H9 (cell line): ENCODE measurements around the gene VAV2. TPM values are rescaled to one million over a fixed set of nuclear protein-coding genes. Genes with fewer than 3 reads are reported as not detected.

Source experiments
- DNase-seq: peaks from one replicate; pipeline ENCODE4 v3.0.0-alpha.2; 2017
- H2AFZ ChIP-seq: one replicate; pipeline ENCODE4 v1.6.1; 2013; ENCODE audit warnings: mild to moderate bottlenecking, low read length, control low read depth, moderate library complexity
- H2AK5ac ChIP-seq: 2 replicates; pipeline ENCODE4 v1.6.1; 2013; ENCODE audit warnings: low read length, control low read depth, mixed read lengths; ENCODE audit not compliant: insufficient read length
- H2BK120ac ChIP-seq: one replicate; pipeline ENCODE4 v1.6.1; 2013; ENCODE audit warnings: low read depth, mild to moderate bottlenecking, low read length, control low read depth, inconsistent platforms; ENCODE audit not compliant: poor library complexity, severe bottlenecking
- H2BK12ac ChIP-seq: 2 replicates; pipeline ENCODE4 v1.6.1; 2013; ENCODE audit warnings: low read length, control low read depth, mixed read lengths, low read depth; ENCODE audit not compliant: insufficient read length
- H2BK15ac ChIP-seq: 2 replicates; pipeline ENCODE4 v1.6.1; 2013; ENCODE audit warnings: low read depth, low read length, control low read depth
- H2BK20ac ChIP-seq: one replicate; pipeline ENCODE4 v1.6.1; 2013; ENCODE audit warnings: low read depth, mild to moderate bottlenecking, low read length, control low read depth, inconsistent platforms; ENCODE audit not compliant: poor library complexity, severe bottlenecking
- H2BK5ac ChIP-seq: 2 replicates; pipeline ENCODE4 v1.6.1; 2013; ENCODE audit warnings: low read length, control low read depth, mixed read lengths; ENCODE audit not compliant: insufficient read length
- H3K14ac ChIP-seq: 2 replicates; pipeline ENCODE4 v1.6.1; 2013; ENCODE audit warnings: low read length, control low read depth; ENCODE audit not compliant: insufficient read depth
- H3K18ac ChIP-seq: 2 replicates; pipeline ENCODE4 v1.6.1; 2013; ENCODE audit warnings: low read depth, mild to moderate bottlenecking, mixed read lengths, low read length, control low read depth; ENCODE audit not compliant: insufficient read length
- H3K23ac ChIP-seq: 2 replicates; pipeline ENCODE4 v1.6.1; 2013; ENCODE audit warnings: low read length, control low read depth, mixed read lengths, low read depth; ENCODE audit not compliant: insufficient read length
- H3K23me2 ChIP-seq: 2 replicates; pipeline ENCODE4 v1.6.1; 2013; ENCODE audit warnings: low read depth, mild to moderate bottlenecking, mixed read lengths, low read length, control low read depth; ENCODE audit not compliant: insufficient read length, poor library complexity, severe bottlenecking
- H3K27ac ChIP-seq: 2 replicates; pipeline ENCODE4 v1.5.1; 2013; ENCODE audit warnings: low read length, control low read depth, mixed read lengths, low read depth; ENCODE audit not compliant: insufficient read length
- H3K27me3 ChIP-seq: 2 replicates; pipeline ENCODE4 v1.6.1; 2013; ENCODE audit warnings: low read length, control low read depth, inconsistent platforms; ENCODE audit not compliant: insufficient read depth
- H3K4ac ChIP-seq: 2 replicates; pipeline ENCODE4 v1.6.1; 2013; ENCODE audit warnings: low read depth, mild to moderate bottlenecking, control low read depth, inconsistent platforms, low read length, moderate library complexity
- H3K4me1 ChIP-seq: 2 replicates; pipeline ENCODE4 v1.6.1; 2013; ENCODE audit warnings: low read length, control low read depth, inconsistent platforms; ENCODE audit not compliant: insufficient read depth
- H3K4me2 ChIP-seq: 2 replicates; pipeline ENCODE4 v1.6.1; 2013; ENCODE audit warnings: low read length, control low read depth, mixed read lengths; ENCODE audit not compliant: insufficient read length, insufficient read depth
- H3K56ac ChIP-seq: 2 replicates; pipeline ENCODE4 v1.6.1; 2013; ENCODE audit warnings: low read depth, mild to moderate bottlenecking, mixed read lengths, low read length, control low read depth; ENCODE audit not compliant: insufficient read length
- H3K79me1 ChIP-seq: 2 replicates; pipeline ENCODE4 v1.6.1; 2013; ENCODE audit warnings: low read depth, mild to moderate bottlenecking, moderate library complexity, low read length, control low read depth, inconsistent platforms; ENCODE audit not compliant: insufficient read depth, poor library complexity, severe bottlenecking
- H3K79me2 ChIP-seq: 2 replicates; pipeline ENCODE4 v1.6.1; 2013; ENCODE audit warnings: low read length, control low read depth, inconsistent platforms; ENCODE audit not compliant: insufficient read depth
- H3K9ac ChIP-seq: 2 replicates; pipeline ENCODE4 v1.6.1; 2013; ENCODE audit warnings: low read length, control low read depth, mixed read lengths; ENCODE audit not compliant: insufficient read length; ENCODE audit errors: extremely low read depth
- H3K9me3 ChIP-seq: one replicate; pipeline ENCODE4 v1.6.1; 2013; ENCODE audit warnings: low read depth, low read length, inconsistent platforms; ENCODE audit not compliant: control insufficient read depth
- H3T11ph ChIP-seq: one replicate; pipeline ENCODE4 v1.6.1; 2013; ENCODE audit warnings: mild to moderate bottlenecking, low read length, control low read depth, inconsistent platforms
- H4K20me1 ChIP-seq: one replicate; pipeline ENCODE4 v1.6.1; 2013; ENCODE audit not compliant: control insufficient read depth, insufficient read length, insufficient read depth
- H4K5ac ChIP-seq: 2 replicates; pipeline ENCODE4 v1.6.1; 2013; ENCODE audit warnings: low read depth, mild to moderate bottlenecking, mixed read lengths, low read length, control low read depth; ENCODE audit not compliant: insufficient read length
- H4K8ac ChIP-seq: replicated peaks from 2 replicates; pipeline ENCODE4 v1.6.1; 2013; ENCODE audit warnings: low read length, control low read depth, mixed read lengths, low read depth; ENCODE audit not compliant: insufficient read length
- H4K91ac ChIP-seq: 2 replicates; pipeline ENCODE4 v1.6.1; 2013; ENCODE audit warnings: low read depth, mild to moderate bottlenecking, moderate library complexity, mixed read lengths, low read length, control low read depth; ENCODE audit not compliant: insufficient read length
- H3K27ac Mint-ChIP-seq, 3 experiments: 2 replicates in 2 of 3; 3 replicates in 1 of 3; pipeline ENCODE4 v1.8.0; 2020 to 2021; ENCODE audit warnings: mixed read lengths in 3 of 3, mild to moderate bottlenecking in 1 of 3, moderate library complexity in 1 of 3
- H3K27me3 Mint-ChIP-seq: 2 replicates; pipeline ENCODE4 v1.8.0; 2021; ENCODE audit warnings: low read depth, mild to moderate bottlenecking, moderate library complexity, mixed read lengths
- H3K36me3 Mint-ChIP-seq, 3 experiments: 2 replicates in 2 of 3; 3 replicates in 1 of 3; pipeline ENCODE4 v1.8.0; 2020 to 2021; ENCODE audit warnings: low read depth in 3 of 3, mixed read lengths in 3 of 3; ENCODE audit not compliant: insufficient read depth in 1 of 3
- H3K4me1 Mint-ChIP-seq, 2 experiments: 2 replicates each; pipeline ENCODE4 v1.8.0; 2020; ENCODE audit warnings: mixed read lengths in 2 of 2
- H3K4me3 Mint-ChIP-seq, 2 experiments: 2 replicates in 1 of 2; 3 replicates in 1 of 2; pipeline ENCODE4 v1.8.0; 2020 to 2021; ENCODE audit warnings: mild to moderate bottlenecking in 2 of 2, mixed read lengths in 2 of 2, moderate library complexity in 1 of 2
- H3K9me3 Mint-ChIP-seq, 2 experiments: 2 replicates in 1 of 2; 3 replicates in 1 of 2; pipeline ENCODE4 v1.8.0; 2020; ENCODE audit warnings: mild to moderate bottlenecking in 2 of 2, mixed read lengths in 2 of 2, moderate library complexity in 1 of 2
- WGBS: extraction: QIAGEN DNeasy Blood & Tissue Kit; methylation state at CpG from one replicate; pipeline ENCODE4 v1.1.7; 2013; ENCODE audit warnings: missing lambda C conversion rate, low lambda C conversion rate, mixed read lengths; ENCODE audit not compliant: insufficient read length; ENCODE audit errors: extremely low coverage; 5-methylcytosine and 5-hydroxymethylcytosine counted together
- total RNA-seq: library from RNA; stranded (reverse); gene quantifications from 2 replicates; pipeline ENCODE4 v1.2.1, GENCODE V29; 2021
- TF ChIP-seq, protein P1 (sequence below): fragments of 200-600 bp; sonication (generic); conservative IDR thresholded peaks from 3 replicates; pipeline ENCODE4 v1.8.0; 2021; ENCODE audit warnings: antibody characterized with exemption, mild to moderate bottlenecking

The VAV2 gene
- total RNA-seq, 1 experiment from 2014 or later, result 58.7 TPM

DNA sequence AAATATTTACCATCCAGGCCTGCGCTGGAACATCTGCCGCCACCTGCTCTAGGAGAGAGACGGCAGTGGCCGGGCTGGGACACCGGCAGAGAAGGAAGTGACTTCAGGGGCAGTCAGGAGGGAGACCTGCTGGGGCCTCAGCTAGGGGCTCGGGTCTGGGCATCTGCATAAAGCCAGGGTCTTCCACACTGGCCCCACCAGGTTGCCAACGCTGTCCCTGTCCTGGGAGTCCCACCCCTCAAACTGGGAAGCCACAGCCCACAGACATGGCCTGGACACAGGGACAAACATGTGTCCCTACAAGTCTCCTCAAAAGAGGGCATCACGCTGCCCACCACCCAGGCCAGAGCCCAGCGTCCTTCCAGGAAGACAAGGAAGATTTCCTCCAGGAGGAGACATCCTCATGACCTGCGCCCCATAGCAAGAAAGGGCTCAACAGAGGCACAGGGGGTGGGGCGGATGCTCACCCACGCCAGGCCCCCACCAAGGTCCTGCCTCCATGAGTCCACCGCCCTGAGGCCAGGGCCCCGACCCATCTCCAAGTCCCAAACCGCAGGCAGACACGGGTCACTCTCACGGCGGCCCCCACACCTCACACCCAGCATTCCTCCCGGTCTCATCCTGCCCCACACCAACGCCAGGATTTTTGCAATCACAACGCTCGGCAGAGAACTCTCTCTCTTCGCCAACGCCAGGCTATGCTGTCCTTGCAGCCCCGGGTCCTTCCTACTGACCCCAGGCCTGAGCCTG is 9.0 kb downstream of the VAV2 start:
- no peak for DNase-seq
- no peak overlapping the region for H3K4ac ChIP-seq
- no peaks in the 10 kb centered on the region; the same call in 1 of the 2 replicates for H3K4me1 ChIP-seq
- H3K9me3 Mint-ChIP-seq, result no peaks in the 10 kb centered on the region; a peak in 2 of 5 replicates
- no peak overlapping the region for H2BK12ac ChIP-seq
- no peaks in the 10 kb centered on the region for H3K9me3 ChIP-seq
- H4K8ac ChIP-seq, result no peak overlapping the region
- no CpG with 5 or more reads among the region's 25 CpGs for WGBS
- H3K4me3 Mint-ChIP-seq, result peak overlapping the region in 1 of 2 experiments; percentile 52; a peak in 1 of 5 replicates
- H3K9ac ChIP-seq, result no peak overlapping the region
- H3K79me1 ChIP-seq, result peaks cover 4% of the 10 kb centered on the region
- H3K4me1 Mint-ChIP-seq, result peaks cover 43 to 56% of the 10 kb centered on the region in 2 experiments
- peaks cover 0 to 5% (median 5%) of the 10 kb centered on the region in 3 experiments; a peak in 3 of 7 replicates for H3K36me3 Mint-ChIP-seq
- H3K56ac ChIP-seq, result no peak overlapping the region
- H3K27ac ChIP-seq, result no peak overlapping the region
- H3T11ph ChIP-seq, result no peak overlapping the region
- H4K91ac ChIP-seq, result no peak overlapping the region
- no peak overlapping the region for H2BK5ac ChIP-seq
- H2AK5ac ChIP-seq, result no peak overlapping the region
- H2AFZ ChIP-seq, result no peak overlapping the region
- H2BK20ac ChIP-seq, result no peak overlapping the region
- no peak overlapping the region for H2BK120ac ChIP-seq
- peaks cover 43% of the 10 kb centered on the region; the same call in 1 of the 2 replicates for H3K79me2 ChIP-seq
- no peaks in the 10 kb centered on the region for H3K27me3 ChIP-seq
- no peaks in the 10 kb centered on the region for H4K20me1 ChIP-seq
- no peak overlapping the region for H2BK15ac ChIP-seq
- H3K23me2 ChIP-seq, result no peaks in the 10 kb centered on the region
- no peak overlapping the region; the same call in 1 of the 2 replicates for H3K14ac ChIP-seq
- no peaks in the 10 kb centered on the region for H3K27me3 Mint-ChIP-seq
- no peak overlapping the region for H3K4me2 ChIP-seq
- no peak overlapping the region for H3K18ac ChIP-seq
- no peak overlapping the region for H3K23ac ChIP-seq
- H3K27ac Mint-ChIP-seq, result peak overlapping the region; percentile 21 to 92 (median 53); a peak in 4 of 7 replicates
- no peak overlapping the region for H4K5ac ChIP-seq
- TF ChIP-seq, protein P1, sequence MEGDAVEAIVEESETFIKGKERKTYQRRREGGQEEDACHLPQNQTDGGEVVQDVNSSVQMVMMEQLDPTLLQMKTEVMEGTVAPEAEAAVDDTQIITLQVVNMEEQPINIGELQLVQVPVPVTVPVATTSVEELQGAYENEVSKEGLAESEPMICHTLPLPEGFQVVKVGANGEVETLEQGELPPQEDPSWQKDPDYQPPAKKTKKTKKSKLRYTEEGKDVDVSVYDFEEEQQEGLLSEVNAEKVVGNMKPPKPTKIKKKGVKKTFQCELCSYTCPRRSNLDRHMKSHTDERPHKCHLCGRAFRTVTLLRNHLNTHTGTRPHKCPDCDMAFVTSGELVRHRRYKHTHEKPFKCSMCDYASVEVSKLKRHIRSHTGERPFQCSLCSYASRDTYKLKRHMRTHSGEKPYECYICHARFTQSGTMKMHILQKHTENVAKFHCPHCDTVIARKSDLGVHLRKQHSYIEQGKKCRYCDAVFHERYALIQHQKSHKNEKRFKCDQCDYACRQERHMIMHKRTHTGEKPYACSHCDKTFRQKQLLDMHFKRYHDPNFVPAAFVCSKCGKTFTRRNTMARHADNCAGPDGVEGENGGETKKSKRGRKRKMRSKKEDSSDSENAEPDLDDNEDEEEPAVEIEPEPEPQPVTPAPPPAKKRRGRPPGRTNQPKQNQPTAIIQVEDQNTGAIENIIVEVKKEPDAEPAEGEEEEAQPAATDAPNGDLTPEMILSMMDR, result no peak
